DND-41 (cell line): Measurements from ENCODE around the gene GPBP1L1.
"Not testable (repeated sequence)": the region's sequence is repeated elsewhere in the genome, so short reads cannot be mapped to it uniquely, and the experiment has no call there.

ENCODE experiments used
- CTCF ChIP-seq: IDR thresholded peaks from 2 replicates; pipeline ENCODE4 v1.5.1; 2012; ENCODE audit warnings: borderline replicate concordance, low read length, moderate library complexity, mild to moderate bottlenecking; ENCODE audit not compliant: poor library complexity, severe bottlenecking; ENCODE audit errors: extremely low read depth
- EZH2 ChIP-seq: IDR thresholded peaks from 3 replicates; pipeline ENCODE4 v1.6.1; 2012; ENCODE audit warnings: borderline replicate concordance, low read depth, mild to moderate bottlenecking, moderate library complexity, low read length, inconsistent platforms; ENCODE audit not compliant: severe bottlenecking

GRCh38 chr1:45596765-45597164, 89.6 kb downstream of the GPBP1L1 start:
- not testable (repeated sequence) for TF ChIP-seq CTCF, EZH2
